HG03139 (cell line): ENCODE results near the gene ZSCAN10.

Source experiments
- ATAC-seq: cut with Tn5 transposase; IDR thresholded peaks from one replicate; pipeline ENCODE4 v1.9.1; 2021; ENCODE audit not compliant: unreplicated experiment

Gene ZSCAN10

DNA sequence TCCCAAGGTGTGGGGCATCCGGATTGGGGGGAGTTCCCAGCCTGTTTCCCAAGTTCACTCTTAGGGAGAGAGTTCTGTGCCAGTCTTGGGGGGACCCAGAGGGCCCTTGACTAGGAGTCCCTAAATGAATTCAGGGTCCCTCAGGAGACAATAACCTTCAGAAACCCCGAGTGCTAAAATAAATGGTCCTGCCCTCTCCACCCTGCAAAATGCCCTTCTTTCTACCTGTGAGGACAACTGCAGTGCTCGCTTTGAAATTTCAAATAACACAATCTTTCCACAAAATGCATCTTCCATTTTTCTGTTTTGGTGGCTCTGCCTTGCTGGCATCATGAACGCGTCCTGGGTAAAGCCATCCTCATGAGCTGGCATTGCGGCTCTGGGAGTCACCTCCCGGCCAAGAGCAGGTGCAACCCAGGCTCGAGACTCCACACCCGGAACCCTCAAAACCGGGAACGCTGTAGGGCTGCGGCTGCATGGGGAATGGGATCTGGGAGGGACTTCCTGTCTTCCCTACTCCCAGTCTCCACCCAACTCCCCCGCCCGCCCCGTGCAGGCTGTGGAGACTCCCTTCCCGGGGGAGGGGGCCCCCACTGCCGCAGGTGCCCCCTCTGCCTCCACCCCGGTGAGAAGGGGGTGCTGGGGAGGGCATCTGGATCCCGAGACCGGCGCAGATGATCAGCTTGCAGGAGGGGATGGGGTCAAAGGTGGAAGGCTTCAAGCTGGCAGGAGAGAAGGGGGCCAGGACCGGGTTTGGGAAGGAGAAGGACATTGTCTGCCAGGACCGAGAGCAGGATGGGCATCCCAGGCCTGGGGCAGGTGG, 13.2 kb upstream of the ZSCAN10 start, which contains the start of gene ZNF205:
TSS of gene ZNF205 (plus strand) at position 529 of the 823 bp plus-strand sequence. CDS start 845 bp downstream, outside the sequence.
- ATAC-seq, result no peak

DNA sequence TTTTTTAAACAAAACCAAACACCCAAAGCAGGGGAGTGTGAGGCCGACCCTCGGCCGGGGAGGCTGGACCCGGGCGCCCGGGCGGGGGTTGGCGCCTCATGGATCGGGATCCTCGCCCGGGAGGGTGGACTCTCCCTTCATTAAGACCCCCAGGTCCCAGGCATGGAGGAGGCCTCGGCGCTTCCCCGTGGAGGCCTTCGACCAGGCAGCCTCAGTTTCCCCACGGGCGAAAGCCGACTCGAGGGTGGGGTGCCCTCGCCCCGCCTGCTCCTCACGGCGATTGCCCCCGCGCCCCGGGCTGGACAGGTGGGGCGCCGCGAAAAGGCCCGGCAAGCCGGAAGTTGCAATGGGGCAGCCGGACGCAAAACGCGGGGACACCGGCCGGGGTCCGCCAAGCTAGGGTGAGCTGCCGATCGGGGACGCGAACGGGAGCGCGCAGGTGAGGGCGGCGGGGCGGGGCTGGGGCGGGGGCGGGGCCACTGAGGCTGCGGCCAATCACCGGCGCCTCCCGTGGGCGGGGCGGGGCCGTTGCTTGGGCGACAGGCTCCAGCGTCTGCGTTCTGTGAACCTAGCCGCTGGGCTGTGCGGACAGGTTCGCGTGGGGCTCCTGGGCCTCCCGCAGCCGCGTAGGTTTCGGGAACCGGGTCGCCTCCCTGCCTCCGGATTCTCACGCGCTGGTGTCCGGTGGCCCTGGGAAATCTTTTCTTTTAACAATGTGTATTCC, 7.3 kb upstream of the ZSCAN10 start:
- peak; percentile 68 for ATAC-seq

DNA sequence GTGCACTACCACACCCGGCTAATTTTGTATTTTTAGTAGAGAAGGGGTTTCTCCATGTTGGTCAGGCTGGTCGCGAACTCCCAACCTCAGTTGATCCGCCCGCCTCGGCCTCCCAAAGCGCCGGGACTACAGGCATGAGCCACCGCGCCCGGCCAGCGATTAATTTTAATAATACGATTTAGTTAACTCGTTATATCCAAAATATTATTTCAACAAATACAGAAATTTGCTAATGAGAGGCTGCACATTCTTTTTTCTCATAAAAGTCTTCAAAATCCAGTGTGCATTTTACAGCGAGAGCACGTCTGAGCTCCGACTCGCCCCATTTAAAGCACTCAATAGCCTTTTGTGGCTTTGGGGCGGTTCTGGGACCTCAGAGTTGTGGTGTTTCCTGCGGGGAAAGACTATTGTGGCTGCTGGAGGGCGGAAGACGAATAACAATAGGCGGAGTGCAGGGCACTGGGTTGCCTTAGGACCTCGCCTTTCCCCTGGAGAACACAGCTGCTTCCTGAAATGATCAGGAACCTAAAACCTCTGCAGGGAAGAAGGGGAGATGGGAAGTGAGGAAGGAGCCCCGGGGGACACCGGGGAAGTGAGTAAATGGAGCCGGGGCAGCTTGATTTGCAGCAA, 2.9 kb upstream of the ZSCAN10 start:
- no peak for ATAC-seq

DNA sequence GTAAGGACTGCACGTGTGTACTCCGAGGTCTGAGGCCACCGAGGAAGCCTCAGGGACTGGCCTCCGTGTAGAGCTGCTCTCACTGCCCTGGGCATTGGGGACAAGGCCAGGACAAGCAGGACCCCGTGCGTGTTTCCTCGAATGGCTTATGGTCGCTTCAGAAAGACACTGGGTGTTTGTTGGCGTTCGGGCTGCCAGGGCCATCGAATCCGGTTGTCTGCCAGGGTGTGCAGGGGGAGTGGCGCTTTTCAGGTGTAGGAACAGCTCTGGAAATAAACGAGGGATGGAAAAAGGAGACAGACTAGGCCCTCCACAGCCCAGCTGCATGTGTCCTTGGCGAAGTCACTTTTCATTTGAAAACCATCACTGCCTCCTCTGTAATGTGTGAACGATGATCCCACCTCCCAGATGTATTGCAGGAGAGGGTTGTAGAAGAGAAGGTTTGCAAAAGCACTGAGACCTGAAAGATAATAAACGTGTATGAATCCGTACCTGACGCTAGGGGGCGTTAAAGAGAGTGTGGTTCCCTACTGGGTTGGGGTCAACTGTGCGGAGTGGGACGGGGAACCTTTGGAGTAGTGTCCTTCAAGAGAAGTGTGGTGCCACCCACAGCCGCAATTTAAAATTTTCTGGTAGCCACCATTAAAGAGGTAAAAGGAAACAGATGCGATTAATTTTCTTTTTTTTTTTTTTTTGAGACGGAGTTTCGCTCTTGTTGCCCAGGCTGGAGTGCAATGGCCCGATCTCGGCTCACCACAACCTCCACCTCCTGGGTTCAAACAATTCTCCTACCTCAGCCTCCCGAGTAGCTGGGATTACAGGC, 2.1 kb upstream of the ZSCAN10 start:
- no peak for ATAC-seq

- ATAC-seq, result peak; percentile 49
Measured at GRCh38 chr16:3099732-3100499, 822 bp upstream of the ZSCAN10 start.

- no peak for ATAC-seq
Measured at GRCh38 chr16:3099395-3099731, 269 bp upstream of the ZSCAN10 start.

DNA sequence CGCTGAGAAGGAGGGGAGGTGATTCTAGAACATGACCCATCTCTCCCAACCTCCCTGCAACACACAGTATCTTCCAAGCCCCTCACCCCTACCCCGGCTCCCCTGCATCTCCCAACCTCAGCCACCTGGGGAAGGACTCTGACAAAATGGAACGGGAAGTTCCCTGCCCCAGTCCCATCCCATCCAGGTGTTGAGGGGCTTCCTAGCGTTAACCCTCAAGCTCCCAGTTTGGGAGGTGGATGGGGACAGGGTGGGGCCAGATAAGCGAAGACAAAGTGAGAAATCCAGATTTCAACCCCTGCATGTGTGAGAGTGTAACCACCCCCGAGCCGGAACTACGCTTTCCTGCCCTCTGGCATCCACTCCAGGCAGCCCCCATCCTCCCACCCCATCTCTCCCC, 1.8 kb downstream of the ZSCAN10 start:
- ATAC-seq, result no peak

DNA sequence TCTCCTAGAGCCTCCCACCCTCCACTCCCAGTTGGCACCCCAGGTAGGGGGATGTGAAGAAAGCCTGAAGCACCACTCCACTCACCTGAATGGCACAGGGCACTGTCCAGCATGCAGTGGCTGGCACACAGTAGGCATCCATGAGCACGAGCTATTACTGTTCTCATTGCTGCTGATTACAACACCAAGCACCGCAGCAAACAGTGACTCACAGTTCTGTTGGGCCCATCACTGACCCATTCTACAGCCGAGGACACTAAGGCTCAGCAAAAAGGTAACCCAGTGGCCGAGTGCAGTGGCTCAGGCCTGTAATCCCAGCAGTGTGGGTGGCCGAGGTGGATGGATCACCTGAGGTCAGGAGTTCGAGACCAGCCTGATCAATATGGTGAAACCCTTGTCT, 2.7 kb downstream of the ZSCAN10 start:
- ATAC-seq, result no peak

DNA sequence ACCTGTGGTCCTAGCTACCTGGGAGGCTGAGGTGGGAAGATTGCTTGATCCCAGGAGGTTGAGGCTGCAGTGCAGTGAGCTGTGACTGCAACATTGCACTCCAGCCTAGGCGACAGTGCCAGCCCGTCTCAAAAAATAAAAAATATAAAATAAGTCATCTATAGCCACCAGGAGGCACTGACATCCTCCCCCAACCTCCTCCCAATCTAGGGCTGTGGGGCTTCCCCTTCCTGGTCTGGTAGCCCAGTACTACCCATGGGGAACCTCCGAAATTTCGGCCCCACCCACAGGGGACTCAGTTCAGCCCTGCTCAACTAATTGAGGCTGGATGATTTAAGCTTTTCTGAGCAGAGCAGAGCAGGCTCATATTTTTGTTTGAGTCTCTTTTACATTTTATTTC, 3.2 kb downstream of the ZSCAN10 start:
- no peak for ATAC-seq

- no peak for ATAC-seq
Measured at GRCh38 chr16:3094289-3095027, 4.6 kb downstream of the ZSCAN10 start.

DNA sequence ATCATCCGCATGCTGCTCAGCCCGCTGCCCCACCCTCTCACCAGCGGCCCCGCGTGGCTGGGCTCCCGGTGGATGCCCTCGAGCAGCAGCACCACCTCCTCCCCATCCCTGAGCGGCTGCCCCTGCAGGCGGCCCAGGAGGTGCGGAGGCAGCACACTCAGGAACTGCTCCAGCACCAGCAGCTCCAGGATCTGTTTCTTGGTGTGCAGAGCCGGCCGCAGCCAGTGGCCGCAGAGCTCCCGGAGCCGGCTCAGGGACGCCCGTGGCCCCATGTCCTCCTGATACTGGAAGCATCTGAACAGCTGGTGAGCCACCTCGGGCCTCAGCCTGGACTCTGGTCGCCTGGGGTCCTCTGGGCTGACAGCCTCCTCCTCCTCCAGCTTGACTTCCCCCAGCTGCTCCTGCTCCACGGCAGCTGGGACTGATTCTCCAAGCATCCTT, 6.6 kb downstream of the ZSCAN10 start:
- no peak for ATAC-seq

DNA sequence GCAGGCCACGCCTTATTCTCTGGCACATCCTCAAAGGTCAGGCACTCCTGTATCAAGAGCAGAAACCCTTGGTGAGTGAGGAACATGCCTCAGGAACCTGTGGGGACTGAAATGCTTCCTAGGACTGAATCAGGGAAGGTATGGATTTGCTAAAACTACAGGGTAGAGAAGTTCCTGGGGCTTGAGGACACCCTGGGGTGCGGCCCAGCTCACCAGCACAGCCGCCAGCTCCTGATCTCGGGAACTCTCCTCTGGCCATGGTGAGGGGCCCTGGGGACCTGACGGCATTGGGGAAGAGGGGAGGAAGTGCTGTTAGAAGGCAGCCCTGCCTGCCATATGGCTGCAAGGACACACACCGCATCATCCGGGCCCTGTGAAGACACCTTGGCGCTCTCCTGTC, 7.5 kb downstream of the ZSCAN10 start:
- no peak for ATAC-seq

- no peak for ATAC-seq
Measured at GRCh38 chr16:3089717-3090592, 9.1 kb downstream of the ZSCAN10 start.

DNA sequence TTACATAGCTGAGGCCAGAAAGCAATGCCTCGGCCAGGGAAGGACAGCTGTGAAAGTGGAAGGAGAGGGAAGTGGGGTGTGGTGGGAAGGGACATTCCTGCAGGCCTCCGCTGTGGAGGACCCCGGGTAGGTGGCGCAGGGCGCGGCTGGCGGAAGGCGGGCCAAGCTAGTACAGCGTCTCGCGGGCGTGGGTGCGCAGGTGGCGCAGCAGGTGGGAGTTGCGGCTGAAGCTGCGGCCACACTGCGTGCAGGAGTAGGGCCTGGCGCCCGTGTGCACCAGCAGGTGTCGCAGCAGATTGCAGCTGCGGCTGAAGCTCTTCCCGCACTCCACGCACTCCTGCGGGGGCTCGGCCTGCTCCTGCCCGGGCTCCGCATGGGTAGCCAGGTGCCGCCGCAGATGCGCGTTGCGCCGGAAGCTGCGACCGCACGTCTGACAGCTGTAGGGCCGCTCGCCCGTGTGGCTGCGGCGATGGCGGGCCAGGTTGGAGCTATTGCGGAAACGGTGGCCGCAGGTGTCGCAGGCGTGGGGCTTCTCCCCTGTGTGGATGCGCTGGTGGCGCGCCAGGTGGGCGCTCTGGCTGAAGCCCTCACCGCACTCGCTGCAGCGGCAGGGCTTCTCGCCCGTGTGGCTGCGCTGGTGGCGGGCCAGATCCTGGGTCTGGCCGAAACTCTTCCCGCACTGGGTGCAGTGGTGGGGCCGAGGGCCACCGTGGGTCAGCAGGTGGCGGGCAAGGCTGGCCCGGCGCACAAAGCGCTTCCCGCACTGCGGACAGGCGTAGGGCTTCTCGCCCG, 10.0 kb downstream of the ZSCAN10 start:
- ATAC-seq, result no peak

GRCh38 chr16:3088450-3088849, 10.6 kb downstream of the ZSCAN10 start:
- no peak for ATAC-seq

DNA sequence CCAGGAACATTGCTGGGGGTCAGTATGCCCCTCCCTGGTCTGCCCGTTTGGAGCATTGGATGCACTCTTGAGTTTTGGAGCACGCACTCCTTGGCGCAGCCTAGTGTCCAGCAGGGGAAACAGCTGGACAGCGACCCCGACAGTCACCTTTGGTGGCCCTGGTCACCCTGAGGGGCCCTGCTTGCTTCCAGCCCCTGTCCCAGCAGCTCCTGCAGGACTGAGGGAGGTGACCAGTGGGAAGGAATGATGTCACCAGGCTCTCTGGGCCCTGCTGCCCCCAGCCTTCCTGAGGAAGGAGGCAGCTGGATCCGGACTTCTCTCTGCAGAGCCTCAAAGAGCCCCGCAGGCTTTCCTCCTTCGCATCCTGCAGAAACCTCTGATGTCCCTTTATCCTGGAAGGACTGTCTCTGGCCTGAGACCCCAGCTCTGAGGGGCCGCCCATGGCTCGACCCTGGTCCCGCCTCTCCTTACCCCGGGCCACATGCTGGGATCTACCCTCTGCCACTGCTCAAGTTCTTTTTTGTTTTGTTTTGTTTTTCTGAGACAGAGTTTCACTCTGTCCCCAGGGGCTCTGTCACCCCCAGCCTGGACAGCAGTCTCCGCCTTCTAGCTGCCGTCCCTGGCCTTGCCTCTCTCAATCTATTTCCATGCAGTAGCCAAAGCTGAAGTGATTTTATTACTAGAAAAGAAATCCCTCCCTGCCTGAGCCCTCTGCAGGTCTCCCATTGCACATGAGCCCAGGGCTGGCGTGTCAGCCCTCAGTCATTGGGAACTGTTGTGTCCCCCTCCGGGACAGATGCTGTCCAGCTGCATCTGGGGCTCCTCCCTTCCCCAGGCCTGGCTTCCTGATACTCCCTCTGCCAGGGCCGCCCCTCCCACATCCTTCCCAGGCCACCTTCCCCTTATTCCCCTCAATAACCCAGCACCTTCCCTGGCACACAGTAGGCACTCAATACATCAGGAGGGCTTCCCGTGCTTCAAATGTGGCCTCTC, 11.6 kb downstream of the ZSCAN10 start:
- no peak for ATAC-seq
